Femur (tissue), 1 donor: ENCODE data around the gene BNIP5.

Experiments
- DNase-seq: peaks from one replicate; pipeline ENCODE4 v3.0.0-alpha.2; 2017

Gene BNIP5, protein sequence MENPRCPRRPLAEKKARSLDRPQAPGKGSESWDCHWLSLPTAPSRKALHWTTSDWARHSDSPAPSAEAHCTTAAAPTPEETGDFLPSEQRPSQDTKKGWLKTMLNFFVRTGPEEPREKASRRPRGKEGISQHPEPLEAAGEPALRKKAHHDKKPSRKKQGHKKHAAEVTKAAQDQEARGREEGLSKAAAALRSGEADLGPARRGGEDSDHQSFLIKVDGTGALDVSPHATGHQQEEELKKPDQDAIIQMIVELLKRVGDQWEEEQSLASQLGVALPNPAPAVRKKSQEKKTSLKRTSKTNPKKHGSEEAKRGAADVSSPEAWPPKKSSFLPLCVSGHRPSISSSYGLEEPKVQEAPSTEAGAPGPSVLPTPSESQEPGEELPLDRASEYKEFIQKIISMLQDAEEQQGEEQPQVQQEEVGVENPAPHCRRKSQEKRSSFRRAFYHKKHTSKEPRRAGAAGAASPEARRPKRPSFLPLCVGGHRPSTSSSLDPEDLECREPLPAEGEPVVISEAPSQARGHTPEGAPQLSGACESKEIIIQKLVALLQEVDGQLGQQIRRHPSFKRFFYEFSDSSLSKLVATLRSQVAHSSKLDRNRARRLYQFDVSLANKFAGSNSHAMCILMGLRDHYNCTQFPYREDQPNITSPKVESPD

DNA sequence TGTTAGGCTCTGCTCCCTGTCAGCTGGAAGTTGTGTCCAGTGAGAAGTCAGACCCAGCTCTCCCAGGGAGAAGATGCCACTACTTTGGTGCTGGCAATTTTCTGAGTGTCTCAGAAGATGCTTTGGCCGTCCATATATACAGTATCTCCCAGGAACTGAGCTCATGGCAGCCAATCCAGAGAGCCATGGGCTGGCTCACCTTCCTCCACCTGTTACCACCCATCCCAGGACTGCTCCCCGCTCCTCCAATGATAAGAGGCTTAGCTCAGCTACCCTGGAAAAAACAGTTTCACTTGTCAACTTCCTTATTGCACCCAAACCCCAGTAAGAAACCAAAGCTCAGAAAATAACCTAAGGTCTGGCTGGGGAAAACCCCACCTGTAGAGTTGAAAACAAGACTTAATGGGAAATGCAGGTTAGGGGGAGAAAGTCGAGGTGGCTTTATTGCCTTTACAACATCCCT, at the start of gene BNIP5:
Gene BNIP5 (minus strand): TSS at position 110 of the 463 bp plus-strand sequence. CDS start 6,198 bp downstream, outside the sequence.
- no peak for DNase-seq

DNA sequence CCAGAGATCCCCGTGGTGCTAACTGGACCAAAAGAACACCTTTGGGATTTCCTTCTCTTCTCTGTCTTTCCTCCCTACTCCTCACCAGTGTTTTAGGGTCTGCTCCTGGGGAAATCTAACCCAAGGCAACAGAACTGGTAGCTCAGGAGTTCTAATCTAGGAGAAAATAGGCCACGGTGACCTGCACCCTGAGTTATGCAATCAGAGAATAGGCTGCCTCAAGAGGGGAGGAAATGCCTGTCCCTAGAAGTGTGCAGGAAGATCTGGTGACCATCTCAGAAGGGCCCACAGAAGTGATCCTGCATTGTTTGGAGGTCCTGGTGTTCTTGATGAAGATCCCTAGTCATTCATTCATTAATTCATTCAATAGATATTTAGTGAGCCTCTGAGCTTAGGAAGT, 47.4 kb upstream of the BNIP5 start:
- no peak for DNase-seq

DNA sequence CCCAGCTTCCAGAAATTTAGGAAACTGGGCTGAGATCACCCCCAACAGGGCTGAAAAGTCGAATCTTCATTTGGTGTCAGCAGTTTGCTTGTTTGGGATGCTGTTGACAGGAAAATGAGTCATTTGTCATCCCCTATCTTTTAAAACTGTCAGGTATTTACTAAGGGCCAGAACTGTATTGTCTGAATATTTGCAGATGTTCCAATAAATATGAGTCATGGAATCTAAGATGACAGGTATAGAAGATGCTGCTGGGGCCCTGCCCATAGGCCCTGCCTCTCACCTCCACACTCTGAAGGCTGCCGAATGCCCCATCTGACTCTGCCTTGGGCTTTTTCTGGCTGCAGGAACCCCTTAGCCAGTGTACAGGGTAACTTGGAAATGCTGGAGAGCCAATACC, 46.9 kb upstream of the BNIP5 start:
- no peak for DNase-seq

DNA sequence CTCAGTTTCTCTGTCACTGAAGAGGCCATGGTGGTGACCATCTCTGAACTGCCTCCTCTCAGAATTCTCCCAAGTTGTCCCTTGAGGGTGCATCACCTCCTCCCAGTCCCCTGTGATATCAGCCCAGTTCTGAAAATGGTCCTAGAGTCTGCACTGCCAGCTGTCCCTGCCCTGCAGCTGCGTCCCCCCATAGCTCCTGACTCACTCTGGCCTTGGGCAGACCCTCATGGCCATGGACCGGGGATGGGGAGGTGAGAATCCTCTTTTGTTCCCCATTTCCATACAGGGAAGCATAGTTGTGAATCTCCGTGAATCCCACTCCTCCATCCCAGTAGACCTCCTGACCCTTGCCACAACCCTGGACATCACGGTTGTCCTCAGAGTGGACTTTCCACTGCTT, 46.3 kb upstream of the BNIP5 start:
- DNase-seq = no peak

DNA sequence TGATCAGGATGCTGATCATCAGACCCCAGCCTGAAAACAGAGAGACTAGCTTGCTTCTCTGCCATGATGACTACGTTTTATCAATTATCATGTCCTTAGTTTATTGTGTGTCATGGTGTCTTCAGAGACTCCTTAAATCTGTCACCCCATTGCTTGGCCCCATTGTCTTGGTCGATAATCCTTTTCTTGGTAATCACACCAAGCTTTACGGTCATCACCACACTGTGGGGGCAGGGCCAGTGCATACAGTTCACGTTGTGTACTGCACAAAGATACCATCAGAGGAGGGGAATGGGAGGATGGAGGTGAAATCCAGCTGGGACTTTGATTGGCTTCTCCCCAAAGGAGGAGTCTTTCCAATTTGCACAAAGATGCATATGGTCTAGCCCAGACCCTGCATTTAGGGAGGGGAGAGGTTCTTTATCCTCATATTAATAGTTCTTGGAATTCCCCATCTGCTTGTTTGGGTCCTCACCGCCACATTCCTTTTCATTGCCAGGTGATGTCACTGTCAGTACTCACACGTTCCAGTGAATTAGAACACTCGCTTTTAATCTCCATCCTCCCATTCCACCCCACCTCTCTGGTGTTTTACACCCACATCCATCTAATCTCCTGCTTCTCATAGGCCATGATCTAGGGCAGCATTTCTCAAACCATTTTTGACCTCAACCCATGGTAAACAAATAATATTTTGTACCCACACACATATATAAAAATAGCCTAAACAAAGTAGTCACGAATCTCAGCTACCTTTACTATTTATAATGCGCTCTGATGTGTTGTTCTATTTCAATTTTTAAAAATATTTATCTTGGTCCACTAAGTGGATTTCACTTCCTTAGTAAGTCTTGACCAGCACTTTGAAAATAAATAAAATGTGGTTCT, 45.1 kb upstream of the BNIP5 start:
- DNase-seq = no peak

DNA sequence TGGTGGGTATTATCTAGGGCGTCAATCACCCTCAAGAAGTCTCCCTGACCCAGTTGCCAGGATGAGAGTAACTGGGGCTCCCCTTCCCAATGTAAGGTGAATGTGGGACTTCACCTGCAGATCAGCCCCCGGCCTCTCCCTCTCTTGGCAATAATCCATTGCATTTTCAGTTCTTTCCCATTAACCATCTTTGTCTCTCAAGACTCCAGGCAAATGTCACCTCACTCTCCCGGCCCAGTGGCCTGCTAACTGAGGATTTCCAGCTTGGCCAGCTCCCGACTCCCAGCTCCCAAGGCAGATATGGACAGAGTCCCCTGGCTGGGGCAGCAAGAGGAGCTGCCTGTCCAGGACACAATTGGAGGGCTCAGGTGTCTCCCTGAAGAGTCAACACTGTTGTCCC, 43.5 kb upstream of the BNIP5 start:
- no peak for DNase-seq

DNA sequence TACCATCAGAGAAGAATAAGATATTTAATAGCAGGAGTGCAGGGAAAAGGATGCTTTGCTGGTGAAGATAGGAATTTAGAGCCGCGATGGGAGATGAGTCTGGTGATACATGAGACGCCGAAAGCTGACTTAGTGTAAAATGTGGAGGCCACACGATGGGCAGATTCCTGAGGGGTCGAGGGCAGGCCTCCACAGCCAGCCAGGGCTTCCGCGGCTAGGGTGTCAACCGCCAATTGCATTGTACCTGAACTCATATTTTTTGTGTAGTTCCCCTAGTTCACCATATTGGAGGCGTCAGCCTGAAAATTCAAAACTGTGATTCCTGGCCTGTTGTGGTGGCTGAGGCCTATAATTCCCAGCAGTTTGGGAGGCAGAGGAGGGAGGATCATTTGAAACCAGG, 42.2 kb upstream of the BNIP5 start:
- DNase-seq = no peak

DNA sequence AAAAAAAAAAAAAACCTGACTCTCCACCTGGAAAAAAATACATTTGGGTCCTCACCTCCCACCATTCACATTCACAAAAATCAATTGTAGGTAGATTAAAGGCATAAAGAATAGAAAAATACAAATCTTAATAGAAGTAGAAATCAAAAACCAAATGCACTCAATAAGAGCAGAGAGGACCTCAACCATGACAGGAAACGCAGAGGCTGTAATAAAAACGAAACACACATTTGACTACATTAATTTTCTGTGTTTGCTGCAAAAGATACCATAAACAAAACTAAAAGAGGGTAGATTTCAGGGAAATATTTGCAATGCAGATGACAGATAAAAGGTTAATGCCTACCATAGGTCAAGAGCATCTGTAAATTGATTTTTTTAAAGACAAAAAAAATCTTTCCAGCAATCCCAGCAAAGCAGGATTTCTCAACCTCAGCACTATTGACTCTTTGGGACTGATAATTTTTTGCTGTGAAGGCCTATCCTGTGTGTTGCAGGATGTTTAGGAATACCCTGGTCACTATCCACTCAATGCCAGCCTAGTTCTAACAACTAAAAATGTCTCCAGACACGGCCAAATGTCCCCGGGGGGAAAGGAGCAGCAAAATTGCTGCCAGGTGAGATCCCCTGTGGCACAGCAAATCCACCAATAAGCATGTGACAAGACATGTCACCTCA, 41.7 kb upstream of the BNIP5 start:
- no peak for DNase-seq

DNA sequence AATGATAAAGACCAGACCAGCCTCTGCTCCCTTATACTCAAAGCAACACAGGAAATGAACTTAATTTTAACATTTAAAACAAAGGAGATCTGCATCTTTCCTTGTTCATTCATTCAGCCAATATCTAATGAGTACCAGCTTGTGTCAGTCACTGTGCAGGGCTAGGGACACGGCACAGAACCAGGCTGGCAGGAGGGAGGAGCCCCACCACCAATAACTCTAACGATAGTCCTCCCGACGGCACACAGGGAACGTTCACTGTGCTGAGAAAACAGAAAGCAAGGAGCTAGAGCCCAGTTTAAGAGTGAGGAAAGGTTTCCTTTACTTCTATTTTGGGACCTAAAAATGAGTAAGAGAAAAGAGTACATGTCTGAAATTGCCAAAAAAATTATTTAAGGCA, 40.9 kb upstream of the BNIP5 start:
- DNase-seq = no peak

DNA sequence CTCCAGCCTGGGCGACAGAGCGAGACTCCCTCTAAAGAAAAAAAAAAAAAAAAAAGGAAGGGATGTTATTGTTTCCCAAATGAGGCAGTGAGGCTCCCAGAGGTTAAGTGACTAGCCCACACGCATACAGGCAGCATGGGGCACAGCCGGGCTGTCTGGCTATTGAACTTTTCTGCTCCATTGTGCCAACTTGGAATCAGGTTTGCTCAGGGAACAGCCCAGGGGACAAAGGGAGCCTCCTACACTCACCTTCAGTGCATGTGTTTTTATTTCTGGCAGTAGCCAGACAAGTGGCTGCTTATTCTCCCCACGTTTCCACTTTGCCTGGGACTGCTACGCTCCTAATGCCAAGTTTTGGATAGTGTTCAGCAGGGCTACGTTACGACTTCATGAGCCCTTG, 40.1 kb upstream of the BNIP5 start:
- DNase-seq = no peak

DNA sequence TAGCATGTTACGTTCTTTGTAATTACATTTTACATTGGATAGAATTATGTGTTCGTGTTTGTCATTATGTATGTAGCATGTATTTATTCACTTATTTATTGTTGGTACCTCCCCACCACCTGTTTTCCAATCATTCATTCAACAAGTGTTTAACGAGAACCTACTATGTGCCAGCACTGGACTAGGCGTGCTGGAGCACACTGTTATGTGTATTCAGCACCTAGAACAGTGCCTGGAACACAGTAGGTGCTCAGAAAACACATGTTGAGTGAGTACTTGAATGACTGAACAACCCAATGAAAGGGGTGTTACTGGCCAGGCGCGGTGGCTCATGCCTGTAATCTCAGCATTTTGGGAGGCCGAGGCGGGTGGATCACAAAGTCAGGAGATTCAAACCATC, 39.5 kb upstream of the BNIP5 start:
- no peak for DNase-seq

DNA sequence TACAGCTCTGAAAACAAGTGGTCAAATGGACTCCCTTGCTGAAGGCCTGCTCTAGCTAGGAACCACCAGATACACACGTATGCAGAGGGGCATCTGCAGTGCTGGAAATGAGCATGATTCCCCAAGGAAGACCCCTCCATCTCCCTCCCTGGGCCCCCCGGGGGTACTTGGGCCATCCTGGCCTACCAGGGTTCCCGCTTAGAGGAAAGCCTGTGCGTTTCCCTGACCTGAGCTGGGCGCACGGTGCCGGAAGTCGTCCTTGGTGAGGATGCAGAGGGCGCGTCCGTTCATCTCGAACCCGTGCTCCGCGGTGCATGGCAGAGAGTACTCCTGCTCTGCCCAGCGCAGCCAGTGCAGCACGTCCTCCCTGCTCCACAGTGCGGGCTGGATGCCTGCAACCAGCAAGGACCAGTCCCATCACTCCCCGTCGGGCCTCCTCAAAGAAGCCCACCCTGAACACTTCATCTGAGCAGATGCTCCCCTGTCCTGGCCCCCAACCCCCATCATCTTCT, 39.0 kb upstream of the BNIP5 start:
- no peak for DNase-seq

DNA sequence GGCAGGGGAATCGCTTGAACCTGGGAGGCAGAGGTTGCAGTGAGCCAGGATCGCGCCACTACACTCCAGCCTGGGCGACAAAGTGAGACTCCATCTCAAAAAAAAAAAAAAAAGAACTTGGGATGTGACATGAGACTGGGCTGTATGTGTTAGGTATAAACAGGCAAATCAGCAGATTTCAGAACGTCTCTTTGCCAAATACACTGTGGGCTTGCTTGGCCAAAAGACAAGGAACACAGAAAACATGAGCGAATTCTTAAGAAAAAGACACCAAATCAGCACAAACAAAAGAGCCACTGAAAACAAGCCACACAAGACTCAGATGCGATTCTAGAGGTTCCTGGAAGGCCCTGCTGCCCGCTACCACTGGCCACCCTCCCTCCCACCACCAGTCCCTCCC, 38.3 kb upstream of the BNIP5 start:
- DNase-seq = no peak

DNA sequence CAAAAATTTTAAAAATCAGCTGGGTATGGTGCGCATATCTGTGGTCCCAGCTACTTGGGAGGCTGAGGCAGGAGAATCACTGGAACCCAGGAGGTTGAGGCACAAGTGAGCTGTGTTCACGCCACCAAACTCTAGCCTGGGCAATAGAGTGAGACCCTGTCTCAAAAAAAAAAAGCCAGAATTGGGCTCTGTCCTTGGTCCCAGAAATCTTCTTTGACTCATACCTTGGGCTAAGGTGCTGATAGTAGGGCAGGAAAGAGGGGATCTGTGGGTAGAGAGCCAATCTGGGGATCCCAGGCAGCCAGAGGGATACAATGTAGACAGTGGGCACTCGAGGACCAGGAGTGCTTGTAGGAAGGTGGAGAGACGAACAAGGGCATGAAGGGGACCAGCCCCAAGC, 37.5 kb upstream of the BNIP5 start:
- DNase-seq = no peak

DNA sequence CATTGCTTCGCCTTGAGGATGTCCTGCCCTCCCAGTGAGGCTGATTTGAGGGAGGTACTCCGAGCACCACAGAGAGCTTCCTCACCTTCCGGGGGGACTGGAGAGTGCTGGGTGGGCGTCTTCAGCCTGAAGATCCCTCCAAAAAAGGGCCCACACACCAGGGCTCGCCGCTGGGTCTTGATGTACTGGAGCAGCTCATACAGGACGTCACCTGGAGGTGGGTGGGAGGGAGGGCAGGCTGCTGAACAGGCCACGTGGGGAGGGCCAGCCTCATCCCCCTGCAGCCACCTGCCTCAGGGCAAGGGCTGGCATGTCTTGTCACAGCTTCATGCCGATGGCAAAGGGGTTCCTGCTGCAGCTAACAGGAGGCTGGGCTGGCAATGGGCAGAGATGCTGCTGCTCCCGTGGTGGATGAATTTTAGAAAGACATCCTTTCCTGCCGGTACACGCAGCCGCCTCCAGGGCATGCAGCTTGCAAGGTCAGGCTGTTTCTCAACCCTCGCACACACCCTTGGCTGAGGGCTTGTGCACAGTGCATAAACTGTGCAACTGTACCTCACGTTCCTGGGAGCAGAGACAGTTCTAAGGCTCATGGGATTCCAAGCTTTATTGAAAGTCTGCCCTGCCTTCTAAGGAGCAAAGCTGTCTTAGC, 36.8 kb upstream of the BNIP5 start:
- no peak for DNase-seq

DNA sequence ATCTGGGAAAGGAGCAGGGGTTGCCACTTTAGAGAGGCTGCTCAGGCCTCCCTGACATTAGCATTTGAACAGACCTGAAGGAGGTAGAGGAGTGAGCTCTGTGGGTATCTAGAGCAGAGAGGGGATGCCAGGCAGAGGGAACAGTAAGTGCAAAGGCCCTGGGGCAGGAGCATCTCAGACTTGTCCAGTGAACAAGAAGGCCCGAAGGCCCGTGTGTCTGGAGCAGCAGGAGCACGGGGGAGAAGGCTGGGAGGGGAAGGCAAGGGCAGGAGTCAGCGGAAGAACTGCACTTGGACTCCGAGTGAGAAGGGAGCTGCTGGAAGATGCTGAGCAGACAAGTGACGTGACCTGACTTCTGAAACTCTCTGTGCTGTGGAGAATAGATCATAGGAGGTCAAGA, 35.4 kb upstream of the BNIP5 start:
- no peak for DNase-seq

DNA sequence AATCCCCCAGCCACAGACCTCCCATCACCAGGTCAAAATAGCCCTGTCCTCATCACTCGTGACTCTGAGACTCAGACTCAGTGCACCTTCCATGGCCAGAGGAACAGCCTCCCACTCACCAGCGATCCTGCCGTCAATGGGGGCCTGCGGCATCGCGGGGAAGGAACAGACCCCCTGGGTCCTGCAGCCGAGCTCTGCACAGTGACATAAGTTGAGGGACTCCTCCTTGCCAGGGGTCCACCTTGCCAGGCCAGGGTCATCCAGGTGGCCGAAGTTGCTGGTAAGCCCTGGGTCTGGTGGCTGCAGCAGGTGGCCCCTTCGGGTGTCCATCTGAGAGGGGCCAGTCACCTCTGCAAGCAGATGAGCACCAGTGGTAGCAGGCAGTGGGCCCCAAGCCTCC, 34.5 kb upstream of the BNIP5 start:
- no peak for DNase-seq

DNA sequence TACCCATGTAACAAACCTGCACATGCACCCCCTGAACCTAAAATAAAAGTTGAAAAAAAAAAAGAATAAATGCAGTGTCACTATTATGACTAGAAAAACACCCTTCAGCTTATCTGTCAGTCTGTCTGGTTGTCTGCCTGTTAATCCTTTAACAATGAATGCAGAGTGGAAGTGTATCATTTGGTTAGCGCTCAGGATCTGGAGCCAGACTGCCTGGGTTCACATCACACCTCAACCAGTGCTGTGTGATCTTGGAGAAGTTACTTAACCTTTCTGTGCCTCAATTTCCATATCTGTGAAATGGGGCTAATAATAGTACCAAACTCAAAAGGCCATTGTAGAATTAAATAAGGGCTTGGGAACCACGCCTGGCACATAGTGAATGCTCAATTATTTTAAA, 34.0 kb upstream of the BNIP5 start:
- no peak for DNase-seq

DNA sequence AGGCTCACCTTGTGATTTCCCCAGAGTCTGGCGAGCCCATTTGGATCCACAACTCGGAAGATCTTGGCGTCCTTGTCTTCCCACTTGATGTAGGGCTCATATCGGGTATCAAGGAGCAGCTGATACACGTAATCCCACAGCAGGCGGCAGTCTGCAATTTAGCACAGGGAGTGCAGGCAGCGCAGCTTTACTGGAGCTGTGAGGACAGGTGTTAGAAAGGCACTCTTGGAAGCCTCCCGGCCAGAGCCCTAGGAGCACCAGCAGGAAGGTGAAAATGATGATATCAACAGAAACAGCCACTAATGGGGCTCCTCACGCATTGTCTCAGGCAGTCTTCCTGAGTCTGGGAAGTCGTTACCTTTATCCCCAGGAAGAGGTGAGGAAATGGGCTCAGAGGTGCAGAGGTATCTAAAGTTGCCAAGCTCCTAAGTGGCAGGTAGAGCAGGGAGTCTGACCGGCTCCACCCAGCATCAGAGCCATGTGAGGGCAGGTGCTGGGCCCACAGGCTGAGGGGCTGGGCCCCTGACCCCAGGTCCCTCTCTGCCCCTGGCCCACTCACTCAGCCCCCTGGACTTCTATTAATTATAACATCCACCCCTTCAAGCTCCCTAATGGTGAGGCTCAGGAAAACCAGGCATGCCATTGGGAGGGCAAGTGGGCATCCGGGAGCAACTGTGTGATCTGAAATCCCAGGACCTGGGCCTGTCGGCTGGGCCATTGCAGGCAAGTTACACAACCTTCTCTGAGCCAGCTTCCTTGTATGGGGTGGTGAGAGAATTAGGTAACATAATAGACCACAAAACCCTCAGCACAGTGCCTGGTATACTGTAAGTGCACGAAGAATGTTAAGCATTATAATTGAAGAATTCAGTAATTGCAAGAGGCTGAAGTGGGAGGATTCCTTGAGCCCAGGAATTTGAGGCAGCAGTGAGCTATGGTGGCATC, 32.5 kb upstream of the BNIP5 start:
- DNase-seq = peak; percentile 40

DNA sequence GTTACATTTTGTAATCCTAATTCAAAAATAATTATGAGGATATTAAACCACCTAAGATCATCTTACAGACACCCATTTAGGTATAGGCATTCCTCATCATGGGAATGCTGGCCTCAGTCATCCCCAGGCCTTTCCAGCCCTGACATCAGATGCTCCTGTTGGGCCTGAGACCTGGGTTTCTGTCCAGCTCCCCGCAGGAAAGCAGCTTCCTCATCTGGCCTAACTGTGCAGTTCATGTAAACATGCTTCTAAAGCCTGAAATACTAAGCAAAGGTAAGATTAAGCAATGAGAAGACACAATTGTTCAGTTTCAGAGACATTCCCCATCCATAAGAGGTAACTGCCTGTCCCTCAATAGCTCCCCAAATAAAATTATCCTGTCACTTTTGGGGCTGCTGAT, 31.7 kb upstream of the BNIP5 start:
- no peak for DNase-seq

DNA sequence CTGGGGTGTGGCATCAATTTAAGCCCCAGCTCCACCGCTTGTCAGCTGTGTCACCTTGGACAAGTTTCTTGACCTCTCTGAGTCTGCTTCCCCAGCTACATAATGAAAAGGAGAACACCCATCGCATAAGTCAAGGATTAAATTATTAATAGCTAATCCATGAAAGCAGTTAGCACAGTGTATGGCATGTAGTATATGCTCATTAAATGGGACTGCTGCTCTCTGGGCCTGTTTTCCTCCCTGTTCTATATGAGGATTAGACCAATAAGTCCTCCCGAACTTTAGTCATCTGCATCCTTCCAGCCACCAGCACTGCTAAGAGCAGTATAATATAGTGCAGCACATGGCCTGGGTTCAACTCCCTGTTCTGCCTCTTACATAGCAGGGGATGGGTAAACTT, 31.1 kb upstream of the BNIP5 start:
- DNase-seq = no peak
